HG03064 (cell line): ENCODE measurements around the gene BANK1.

Source experiments
- ATAC-seq: cut with Tn5 transposase; IDR thresholded peaks from one replicate; pipeline ENCODE4 v1.9.1; 2021; ENCODE audit warnings: low read depth; ENCODE audit not compliant: unreplicated experiment

Gene BANK1

DNA sequence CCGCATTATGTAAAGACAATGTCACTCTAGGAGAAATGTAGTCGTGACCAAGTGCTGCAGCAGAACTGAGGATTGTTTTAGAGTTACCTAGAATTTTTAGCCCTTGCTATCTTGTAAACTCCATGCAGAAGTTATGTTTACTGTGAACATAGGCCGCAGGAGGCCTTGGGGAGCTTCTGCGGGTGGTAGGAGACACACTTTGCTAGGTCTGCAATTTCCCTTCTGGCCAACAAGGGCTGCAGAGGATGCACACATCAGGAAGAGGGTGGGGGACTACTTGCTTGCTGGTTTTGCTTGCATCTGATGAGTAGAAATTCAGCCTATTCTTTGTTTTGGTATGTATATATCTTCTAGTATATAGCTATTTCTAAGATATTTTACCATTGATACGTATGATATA is 23.1 kb downstream of the BANK1 start:
- ATAC-seq = no peak

DNA sequence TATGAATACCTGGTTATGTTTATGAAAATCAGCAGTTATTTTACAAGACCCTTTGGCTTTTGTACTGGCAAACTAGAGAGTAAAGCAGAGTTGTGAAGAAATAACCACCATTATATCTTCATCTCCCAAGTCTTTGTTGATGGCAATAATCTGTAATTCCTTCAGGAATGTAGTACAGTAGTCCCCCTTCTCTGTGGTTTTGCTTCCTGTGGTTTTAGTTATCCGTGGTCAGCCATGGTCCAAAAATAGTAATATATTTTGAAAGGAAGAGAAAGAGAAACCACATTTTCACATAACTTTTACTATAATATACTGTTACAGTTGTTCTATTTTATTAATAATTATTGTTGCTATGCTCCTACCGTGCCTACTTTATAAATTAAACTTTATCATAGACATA is 27.8 kb downstream of the BANK1 start:
- no peak for ATAC-seq

DNA sequence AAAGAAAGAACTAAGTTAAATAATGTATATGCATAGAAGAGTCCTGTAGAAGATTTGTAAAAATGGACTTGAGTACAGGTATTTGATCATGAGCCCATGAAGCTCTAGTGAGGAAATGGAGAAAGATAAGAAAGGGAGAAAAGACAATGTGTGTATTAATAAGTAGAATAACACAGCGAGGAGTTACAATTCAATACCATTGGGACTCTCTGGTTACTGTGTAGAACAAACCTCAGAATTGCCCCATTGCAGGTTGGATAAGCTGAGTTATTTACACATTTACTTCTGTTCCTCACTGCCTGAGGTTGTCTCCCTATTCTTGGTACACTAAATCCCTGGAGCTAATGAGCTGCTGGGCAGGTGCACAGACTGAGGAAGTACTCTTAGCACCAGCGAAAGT is 33.3 kb downstream of the BANK1 start:
- no peak for ATAC-seq

DNA sequence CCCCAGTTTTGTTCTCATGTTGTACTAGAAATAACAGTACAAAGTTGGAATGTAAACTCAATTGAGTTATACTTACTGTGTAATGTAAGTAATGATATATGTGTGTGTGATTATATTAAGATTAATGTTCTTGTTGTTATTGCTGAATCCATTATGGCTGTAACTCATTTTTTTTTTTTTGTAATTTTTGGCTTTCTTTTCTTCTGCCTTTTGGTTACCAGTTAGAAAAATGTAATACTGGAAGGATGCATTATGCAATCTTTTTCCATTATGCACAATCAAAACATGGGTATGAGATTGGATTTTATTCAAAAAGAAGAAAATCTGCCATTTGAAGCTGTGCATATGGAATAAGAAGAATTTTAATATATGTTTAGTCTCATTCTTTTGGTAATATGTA is 34.0 kb downstream of the BANK1 start:
- ATAC-seq = no peak

DNA sequence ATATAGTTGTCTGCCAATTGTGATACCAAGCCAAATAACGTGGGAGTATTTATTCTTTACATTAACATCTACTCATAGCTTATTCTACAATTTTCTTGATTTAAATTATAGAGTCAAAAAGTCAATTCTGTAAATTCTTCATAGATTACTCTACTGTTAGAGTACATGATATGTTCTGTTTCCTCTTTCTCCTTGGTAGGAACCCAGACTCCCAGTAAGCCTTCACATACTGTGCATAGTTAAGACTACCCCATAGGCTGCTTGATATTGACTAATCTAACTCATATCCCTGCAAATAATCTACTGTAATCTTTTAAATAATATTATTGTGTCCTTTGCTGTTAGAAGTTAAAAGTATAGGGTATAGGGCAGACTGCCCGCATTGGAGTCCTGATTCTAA is 35.4 kb downstream of the BANK1 start:
- ATAC-seq = no peak

DNA sequence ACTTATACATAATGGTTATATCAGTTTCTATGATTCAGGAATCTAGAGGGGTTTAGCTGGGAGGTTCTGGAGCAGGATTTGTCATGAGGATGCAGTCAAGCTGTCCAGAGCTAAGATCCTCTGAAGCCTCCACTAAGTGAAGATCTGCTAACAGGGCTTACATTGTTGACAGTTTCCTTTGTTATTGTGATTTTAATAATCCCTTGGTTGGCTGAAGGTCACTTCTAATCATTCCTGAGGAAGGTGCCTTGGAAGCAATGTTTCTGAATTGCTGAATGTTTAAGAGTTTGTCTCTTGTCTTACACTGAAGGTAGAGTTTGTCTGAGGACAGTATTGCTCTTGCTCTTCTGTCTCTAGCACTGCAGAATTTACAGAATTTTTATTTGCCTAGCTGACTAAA is 41.3 kb downstream of the BANK1 start:
- ATAC-seq = no peak

DNA sequence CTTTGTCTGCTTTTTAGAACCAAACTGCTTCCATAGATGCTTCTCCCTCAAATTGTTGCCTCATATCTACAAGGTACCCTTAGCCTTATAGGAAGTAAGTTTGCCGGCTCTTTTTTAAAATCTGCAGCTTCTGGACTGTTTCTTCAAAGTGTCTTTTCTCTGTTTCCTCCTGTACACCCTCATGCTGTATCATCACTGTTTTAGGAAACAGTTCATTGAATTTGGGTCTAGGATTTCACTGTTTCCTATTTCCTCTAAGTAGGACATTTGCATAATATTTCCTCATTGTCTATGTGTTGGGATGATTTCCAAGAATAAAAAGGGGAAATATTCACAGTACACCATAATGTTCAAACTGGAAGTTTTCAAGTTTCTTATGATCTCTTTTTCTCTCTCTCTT is 43.0 kb downstream of the BANK1 start:
- ATAC-seq = no peak

DNA sequence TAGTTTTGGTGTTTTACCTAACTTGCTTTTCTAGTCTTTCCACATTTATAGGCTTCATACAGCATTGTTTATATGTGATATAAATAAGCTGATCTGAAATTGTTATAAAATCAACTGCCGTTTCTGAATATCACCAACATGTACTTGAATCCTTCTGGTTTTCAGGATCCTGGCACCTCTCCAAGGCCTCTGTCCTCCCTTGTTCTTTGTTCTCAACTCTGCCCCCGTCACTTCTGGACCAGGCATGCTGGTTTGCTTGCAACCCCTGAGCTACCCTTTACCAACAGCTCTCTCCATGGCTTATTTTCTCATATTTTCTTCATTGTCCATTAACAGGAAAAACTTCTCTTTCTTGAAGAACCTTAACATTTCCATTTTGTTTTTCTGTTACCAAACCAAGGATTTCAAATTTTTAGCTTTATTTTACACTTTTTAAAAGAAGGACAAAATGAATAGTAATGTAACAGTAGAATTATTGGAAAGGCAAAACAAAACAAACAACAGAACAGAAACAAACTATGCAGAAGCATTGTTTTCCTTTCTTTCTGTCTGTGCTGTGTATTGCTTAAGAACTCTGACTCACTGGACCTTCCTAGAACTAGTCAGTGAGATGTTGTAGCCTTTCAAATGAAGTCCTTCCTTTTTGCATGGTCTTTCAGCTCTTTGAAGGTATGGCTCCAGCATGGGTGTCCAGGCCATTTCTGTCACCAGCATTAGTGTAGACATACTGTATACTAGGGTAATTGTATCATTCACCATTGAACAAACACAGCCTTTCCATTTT is 44.8 kb downstream of the BANK1 start:
- no peak for ATAC-seq

DNA sequence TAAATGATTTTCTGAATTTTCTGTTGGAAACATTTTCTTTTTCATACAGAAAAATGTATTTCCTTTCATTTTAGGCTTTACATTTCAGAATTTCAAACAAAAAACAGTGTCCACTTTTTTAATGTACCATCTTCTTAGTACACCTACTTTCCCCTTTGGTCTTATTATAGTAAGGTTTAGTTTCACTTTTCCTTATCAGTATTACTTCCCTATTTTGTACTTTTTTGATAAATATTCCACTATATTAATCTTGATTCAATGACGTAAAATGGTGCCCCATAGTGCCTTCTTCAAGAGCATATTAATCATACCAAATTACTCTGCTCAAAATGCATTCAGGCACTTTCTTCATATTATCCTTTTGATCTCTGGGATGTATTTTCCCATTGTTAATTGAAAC is 52.5 kb downstream of the BANK1 start:
- no peak for ATAC-seq

DNA sequence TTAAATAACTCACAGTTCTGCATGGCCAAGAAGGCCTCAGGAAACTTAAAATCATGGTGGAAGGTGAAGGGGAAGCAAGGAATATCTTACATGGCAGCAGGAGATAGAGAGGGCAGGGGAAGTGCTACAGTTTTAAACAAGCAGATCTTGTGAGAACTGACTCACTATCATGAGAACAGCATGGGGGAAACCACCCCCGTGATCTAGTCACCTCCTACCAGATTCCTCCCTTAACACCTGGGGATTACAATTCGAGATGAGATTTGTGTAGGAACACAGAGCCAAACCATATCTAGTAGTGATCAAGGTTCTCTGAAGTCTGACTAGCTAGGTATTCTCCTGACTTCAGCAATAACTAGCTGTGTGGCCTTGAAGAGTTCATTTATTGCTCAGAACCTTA is 56.0 kb downstream of the BANK1 start:
- no peak for ATAC-seq

DNA sequence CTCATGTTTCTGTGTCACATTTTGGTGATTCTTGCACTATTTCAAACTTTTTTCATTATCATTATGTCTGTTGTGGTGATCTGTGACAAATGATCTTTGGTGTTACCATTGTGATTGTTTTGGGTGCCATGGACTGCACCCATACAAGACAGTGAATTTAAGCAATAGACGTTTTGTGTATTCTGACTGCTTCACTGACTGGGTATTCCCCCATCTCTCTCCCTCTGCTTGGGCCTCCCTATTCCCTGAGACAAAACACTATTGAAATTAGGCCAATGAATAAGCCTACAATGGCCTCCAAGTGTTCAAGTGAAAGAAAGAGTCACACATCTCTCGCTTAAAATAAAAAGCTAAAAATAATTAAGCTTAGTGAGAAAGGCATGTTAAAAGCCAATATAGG is 60.2 kb downstream of the BANK1 start:
- no peak for ATAC-seq

DNA sequence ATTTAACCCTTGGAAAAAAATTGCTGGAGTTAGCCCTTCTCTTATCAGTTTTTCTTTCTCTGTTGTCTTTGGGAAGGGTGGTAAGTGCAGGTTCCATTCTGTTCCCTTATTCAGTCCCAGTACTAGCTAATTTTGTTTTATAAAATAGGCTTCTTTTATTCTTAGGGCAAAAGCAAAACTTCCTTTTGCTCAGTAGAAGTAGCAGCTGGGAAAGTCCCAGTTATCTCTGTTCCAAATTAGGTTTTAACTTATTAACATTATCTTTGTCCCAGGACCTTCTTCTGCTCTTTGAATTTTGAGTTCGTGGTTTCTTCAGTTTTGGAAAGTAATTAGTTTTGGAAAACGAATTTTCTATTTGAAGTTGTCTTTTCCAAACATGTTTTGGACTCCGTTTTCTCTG is 61.1 kb downstream of the BANK1 start:
- no peak for ATAC-seq

DNA sequence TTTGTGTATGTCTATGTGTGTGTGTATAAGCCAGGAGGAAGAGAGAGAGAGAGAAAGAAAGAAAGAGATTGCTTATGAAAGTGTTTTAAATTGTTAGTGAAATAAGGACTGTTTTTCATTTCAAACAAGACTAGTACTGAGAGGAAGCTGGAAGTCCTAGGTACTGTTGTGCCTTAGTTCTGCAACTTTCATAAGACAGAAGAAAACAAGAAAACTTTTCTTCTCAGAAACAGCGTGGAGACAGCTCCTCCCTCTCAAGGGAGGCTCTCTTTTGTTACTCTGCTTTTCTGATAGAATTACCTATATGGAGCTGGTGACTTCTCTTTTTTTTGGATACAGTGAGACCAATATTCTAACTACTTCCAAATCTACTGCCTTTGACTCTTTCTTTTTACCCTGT is 62.5 kb downstream of the BANK1 start:
- peak; percentile 53 for ATAC-seq

DNA sequence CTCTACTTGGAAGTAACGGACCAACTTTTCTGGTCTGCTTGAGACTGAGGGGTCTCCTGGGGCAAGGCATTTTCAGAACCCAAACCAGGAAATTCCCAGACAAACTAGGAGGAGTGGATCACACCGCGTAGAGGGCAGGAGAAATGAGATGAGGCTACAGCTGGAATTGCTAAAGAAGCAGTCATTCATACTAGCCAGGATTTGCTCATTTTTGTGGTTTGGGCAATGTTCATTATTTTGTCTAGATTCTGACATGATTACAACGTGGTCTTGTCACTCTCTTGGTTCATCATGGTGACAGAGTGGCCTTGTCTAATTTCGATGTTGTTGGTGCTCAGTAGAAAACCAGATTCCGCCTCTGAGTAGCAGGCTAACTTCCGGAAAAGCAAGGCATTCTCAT is 63.2 kb downstream of the BANK1 start:
- ATAC-seq = no peak

DNA sequence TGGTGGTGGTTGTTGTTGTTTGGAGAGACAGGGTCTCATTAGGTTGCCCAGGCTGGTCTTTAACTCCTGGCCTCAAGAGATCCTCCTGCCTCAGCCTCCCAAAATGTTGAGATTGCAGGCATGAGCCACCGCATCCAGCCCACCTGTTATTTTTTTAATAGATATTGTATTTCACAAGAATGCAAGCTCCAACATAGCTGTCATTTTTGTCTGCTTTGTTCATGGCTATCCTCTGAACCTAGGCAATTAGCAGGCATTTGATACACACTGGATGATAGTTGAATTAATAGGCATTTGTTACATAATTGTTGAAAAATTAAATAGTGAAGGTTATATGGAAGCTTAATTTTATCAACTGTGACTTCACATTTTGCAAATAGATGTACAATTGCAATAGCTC is 64.7 kb downstream of the BANK1 start:
- no peak for ATAC-seq

DNA sequence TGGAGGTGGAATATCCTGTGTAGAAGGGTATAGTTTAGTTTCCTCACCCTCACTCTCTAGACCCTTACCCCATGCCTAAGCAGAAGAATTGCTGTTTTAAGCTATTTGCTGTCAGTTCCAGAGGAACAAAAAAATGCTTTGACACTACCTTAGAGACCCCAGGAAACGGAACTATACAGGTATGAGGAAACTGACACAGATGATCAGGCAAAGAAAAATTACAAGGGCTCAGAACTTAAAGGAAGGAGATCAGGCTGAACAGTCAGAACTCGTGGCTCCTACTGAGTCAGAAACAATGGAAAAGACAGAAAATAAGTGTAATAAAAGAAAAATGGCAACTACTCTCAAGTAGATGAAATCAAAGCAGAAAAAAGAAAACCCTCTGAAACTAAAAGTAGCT is 65.6 kb downstream of the BANK1 start:
- no peak for ATAC-seq

DNA sequence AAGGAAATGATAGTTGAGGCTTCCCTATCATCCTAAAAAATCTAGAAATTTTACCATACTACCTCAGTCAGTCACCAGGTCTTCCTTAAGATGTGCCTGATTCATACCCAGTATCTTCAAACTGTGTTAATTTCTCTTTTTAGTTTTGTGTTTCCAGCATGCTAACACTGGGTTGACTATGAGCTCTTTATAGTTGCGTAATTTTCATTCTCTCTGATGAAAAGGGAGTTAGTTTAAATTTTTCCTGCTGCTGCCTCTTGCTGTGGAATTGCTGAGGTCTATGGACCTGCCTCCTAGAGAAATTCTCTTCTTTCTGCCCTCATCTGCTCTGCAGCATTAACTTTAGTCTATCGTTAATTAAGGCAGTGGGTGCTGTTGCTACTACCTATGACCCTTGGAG is 66.6 kb downstream of the BANK1 start:
- ATAC-seq = no peak

DNA sequence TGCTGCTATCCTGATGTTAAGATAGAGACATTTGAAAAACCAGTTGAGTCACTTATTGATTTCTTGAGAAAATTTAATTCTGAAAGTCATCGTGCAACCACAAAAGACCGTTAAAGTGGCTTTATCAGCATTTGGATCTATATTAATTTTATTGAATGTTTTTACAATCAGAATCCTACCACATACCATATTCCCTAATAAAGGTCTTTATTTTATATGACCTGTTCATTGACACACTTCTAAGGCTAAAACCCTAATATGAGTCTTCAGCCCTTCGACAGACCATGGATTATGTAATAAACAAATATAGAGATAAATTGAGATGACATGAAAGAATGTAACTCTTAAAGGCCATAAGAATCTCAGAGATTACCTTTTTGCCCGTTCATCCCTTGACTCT is 68.1 kb downstream of the BANK1 start:
- ATAC-seq = no peak

DNA sequence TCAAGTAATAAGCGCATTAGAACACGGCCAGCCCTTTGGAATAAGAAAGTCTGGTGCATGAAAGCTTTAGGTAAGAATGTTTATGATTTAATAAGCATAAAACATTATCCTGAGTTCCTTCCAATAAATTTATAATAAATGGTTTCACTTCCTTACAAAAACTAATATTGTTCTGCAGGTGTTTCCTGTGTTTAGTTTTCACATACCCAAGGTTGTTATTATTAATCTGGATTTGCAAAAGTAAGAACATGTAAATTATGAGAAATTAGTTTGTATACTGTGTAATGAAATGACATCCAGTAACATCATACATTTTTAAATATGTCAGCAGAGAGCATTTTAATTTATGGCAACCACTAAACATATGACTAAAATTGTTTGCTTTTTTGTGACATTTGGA is 72.1 kb downstream of the BANK1 start:
- ATAC-seq = no peak

DNA sequence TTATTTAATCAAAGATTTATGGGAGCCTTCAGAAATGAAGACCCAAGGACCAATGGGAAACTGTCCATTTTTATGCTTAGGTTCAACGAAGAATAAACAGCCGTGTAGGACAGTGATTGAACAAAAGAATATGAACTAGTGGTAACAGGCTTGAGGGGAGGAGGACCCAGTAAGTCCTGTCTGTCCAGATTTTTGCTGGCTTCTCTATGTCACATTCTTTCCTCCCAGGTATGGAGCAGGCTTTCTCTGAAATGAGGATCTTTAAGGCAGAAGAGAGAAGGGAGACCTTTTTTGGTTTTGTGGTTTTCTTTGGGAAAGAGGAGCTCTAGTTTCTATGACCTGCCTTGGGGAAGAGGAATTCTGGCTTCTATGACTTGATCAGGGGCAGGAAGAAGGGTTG is 74.1 kb downstream of the BANK1 start:
- ATAC-seq = no peak

DNA sequence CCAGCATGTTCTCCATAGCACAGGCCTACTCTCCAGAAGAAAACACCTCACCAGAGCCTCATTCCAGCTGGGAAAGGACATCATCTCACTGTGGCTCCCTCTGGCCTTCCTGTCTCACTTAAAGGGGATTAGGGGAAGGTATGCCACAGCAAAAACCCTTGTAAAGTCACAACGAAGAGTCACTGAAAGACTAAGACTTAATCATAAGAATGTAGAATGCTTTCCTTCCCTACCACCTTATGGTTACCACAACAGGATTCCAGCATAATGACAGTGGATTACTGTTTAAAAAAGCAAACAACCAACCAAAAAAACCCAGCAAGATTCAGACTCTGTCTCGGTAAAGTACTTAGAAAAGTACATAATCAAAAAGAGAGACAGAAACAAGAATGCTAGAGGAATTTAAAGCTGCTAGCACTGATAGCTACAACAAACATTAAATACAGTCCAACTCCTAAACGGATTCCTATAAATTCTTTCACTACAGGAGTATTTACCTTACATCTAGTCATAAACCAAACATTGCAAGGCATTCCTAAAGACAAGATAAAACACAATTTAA is 75.1 kb downstream of the BANK1 start:
- no peak for ATAC-seq

DNA sequence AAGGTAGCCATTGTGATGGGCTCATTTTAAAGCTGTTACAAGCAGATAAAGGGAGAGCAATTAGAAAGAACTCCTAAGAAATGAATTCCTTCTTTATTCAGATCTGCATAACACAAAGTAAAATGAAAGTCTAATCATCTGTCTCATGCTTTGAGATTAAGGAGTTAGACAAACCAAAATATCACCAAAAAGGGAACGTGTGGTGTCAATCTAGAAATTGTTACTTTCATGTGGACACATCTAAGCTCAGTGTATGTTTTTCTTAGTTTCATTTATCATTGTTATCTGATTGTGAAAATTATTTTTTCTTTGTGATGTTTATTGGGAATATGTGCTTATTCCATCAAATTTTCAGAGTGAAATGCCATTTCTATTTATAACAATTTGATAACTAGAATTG is 80.3 kb downstream of the BANK1 start:
- no peak for ATAC-seq
